Endothelial cell (in vitro differentiated cells): ENCODE results near the gene CTDP1. TPM values are rescaled to one million over a fixed set of nuclear protein-coding genes. Genes with fewer than 3 reads are reported as not detected.

Experiments
- DNase-seq: peaks from one replicate; pipeline ENCODE4 v3.0.0; 2021; ENCODE audit warnings: low spot score
- H3K27ac Mint-ChIP-seq: one replicate; pipeline ENCODE4 v1.8.0; 2021; ENCODE audit warnings: mixed read lengths, inconsistent platforms; ENCODE audit not compliant: unreplicated experiment
- H3K27me3 Mint-ChIP-seq: one replicate; pipeline ENCODE4 v1.8.0; 2021; ENCODE audit warnings: mild to moderate bottlenecking, moderate library complexity, mixed read lengths, inconsistent platforms; ENCODE audit not compliant: unreplicated experiment
- H3K36me3 Mint-ChIP-seq: one replicate; pipeline ENCODE4 v1.8.0; 2021; ENCODE audit warnings: mild to moderate bottlenecking, low read depth, mixed read lengths, inconsistent platforms; ENCODE audit not compliant: unreplicated experiment
- H3K4me1 Mint-ChIP-seq: one replicate; pipeline ENCODE4 v1.8.0; 2021; ENCODE audit warnings: mild to moderate bottlenecking, mixed read lengths, inconsistent platforms; ENCODE audit not compliant: unreplicated experiment
- H3K4me3 Mint-ChIP-seq: one replicate; pipeline ENCODE4 v1.8.0; 2021; ENCODE audit warnings: mild to moderate bottlenecking, mixed read lengths, inconsistent platforms; ENCODE audit not compliant: unreplicated experiment
- H3K9me3 Mint-ChIP-seq: one replicate; pipeline ENCODE4 v1.8.0; 2021; ENCODE audit warnings: mixed read lengths, inconsistent platforms; ENCODE audit not compliant: unreplicated experiment
- total RNA-seq: library from RNA; stranded (reverse); fragmentation: NEBNext Ultra II Directional; extraction: Animal tissue kit (Norgen Biotek cat#: 25700); gene quantifications from one replicate; pipeline ENCODE4 v1.2.1, GENCODE V29; 2021; ENCODE audit not compliant: unreplicated experiment
- TF ChIP-seq, protein P1 (sequence below): fragments of 200-600 bp; sonication (generic); IDR thresholded peaks from one replicate; pipeline ENCODE4 v1.5.0; 2021; ENCODE audit warnings: antibody characterized with exemption; ENCODE audit not compliant: unreplicated experiment

Gene CTDP1
- total RNA-seq, 1 donor from 2014 or later: 34.2 TPM

DNA sequence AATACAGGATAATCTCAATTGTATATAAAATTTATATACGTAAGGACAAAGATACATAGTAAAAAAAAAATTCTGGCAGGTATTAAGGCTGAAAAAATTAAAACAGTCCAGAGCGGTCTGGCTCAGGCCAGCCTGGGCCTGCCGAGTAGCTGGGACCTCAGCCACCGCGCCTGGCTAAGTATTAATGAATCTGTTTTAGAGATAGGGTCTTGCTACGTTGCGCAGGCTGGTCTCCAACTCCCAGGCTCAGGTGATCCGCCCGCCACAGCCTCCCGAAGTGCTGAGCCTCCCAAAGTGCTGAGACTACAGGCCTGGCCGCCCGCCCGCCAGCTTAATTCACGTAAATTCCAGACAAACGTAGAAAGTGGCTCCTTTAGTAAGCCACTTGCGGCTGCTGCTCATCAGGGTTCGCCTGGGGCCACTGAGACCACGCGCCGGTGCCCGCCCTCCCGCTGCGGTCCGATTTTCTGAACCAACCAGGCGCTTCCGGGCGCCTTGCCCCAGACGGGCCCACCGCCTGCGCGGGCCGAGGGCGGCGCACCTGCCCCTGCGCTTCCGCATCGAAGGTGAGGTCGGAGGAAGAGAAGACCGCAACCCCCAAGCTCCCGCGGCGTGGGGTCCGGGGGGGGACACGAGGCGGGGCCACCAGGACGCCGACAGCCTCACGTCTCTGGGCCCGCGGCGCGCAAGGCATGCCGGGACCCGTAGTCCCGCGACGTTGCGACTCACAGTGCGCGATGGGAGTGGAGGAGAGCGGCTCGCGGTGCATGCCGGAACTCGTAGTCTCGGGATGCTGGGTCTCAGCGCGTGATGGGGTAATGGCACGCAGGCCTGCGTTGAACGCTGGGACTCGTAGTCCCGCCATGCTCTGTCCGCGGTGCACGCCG lies 695 bp upstream of the CTDP1 start:
- Mint-ChIP-seq H3K4me1 (peaks cover 14% of the 10 kb centered on the region), H3K36me3 (no peaks in the 10 kb centered on the region), H3K27ac (peak overlapping the region; percentile 88), H3K27me3 (peaks cover 13% of the 10 kb centered on the region), H3K9me3 (no peaks in the 10 kb centered on the region), H3K4me3 (peak overlapping the region; percentile 93)
- peak; percentile 96 for DNase-seq
- TF ChIP-seq, protein P1, sequence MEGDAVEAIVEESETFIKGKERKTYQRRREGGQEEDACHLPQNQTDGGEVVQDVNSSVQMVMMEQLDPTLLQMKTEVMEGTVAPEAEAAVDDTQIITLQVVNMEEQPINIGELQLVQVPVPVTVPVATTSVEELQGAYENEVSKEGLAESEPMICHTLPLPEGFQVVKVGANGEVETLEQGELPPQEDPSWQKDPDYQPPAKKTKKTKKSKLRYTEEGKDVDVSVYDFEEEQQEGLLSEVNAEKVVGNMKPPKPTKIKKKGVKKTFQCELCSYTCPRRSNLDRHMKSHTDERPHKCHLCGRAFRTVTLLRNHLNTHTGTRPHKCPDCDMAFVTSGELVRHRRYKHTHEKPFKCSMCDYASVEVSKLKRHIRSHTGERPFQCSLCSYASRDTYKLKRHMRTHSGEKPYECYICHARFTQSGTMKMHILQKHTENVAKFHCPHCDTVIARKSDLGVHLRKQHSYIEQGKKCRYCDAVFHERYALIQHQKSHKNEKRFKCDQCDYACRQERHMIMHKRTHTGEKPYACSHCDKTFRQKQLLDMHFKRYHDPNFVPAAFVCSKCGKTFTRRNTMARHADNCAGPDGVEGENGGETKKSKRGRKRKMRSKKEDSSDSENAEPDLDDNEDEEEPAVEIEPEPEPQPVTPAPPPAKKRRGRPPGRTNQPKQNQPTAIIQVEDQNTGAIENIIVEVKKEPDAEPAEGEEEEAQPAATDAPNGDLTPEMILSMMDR: no peak

DNA sequence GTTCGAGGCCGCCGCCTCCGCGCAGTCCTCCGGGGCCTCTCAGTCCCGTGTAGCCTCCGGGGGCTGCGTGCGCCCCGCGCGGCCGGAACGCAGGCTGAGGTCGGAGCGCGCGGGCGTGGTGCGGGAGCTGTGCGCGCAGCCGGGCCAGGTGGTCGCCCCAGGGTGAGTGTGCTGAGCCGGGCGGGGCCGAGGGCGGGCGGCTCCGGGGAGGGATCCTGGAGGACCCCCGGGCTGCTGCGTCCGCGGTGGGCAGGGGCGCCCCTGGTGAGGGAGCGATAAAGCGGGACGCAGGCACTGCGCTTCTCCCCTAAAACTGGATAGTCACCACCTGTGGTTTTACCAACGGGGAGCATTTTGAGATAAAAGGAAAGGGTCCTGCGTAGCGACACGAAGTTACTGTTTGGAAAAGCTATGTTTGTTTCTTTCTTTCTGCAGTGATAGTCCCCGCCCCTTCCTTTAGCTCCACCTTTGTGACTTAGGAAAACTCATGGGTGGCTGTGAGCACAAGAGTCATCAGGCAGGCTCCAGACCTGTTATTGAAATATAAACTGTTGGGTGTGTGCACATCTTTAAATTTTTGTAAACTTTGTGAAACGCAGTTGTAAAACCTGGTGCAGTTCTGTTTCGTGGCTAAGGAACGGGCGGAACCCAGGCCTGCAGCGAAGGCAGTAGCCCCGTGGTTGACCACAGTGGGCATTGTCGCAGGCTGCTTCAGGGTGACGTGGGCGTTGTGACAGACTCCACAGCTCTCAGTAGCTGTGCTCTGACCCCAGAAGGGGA lies 687 bp downstream of the CTDP1 start:
- peaks cover 13% of the 10 kb centered on the region for H3K27me3 Mint-ChIP-seq
- peak overlapping the region; percentile 90 for H3K4me3 Mint-ChIP-seq
- H3K27ac Mint-ChIP-seq: peak overlapping the region; percentile 78
- DNase-seq: peak; percentile 39
- TF ChIP-seq, protein P1: no peak
- H3K9me3 Mint-ChIP-seq: no peaks in the 10 kb centered on the region
- no peaks in the 10 kb centered on the region for H3K36me3 Mint-ChIP-seq
- peaks cover 14% of the 10 kb centered on the region for H3K4me1 Mint-ChIP-seq

DNA sequence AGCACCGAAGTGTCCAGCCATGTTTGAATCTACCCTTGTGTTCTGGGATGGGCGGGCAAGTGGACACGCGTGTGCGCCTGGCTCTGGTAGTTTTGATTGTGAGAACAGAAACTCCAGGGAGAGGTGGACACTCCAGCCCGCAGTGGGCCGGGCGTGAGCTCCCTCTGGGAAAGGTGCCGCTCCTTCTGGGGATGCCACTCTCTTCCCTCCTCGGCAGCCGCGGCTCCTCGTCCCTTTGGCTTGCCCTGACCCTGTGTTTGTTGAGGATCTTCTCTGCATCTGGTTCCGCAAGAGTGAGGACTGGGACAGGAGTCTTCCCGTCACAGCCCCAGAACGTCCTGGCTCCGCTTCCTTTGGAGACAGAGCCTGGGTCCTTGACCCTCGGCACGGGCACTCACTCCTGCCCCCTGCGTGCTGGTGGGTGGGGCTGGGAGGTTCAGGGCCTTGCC lies 1.3 kb downstream of the CTDP1 start:
- Mint-ChIP-seq H3K36me3 (no peaks in the 10 kb centered on the region), H3K4me3 (peak overlapping the region; percentile 90), H3K9me3 (no peaks in the 10 kb centered on the region), H3K4me1 (peaks cover 14% of the 10 kb centered on the region), H3K27me3 (peaks cover 13% of the 10 kb centered on the region), H3K27ac (peak overlapping the region; percentile 78)
- DNase-seq: no peak
- TF ChIP-seq, protein P1: no peak

DNA sequence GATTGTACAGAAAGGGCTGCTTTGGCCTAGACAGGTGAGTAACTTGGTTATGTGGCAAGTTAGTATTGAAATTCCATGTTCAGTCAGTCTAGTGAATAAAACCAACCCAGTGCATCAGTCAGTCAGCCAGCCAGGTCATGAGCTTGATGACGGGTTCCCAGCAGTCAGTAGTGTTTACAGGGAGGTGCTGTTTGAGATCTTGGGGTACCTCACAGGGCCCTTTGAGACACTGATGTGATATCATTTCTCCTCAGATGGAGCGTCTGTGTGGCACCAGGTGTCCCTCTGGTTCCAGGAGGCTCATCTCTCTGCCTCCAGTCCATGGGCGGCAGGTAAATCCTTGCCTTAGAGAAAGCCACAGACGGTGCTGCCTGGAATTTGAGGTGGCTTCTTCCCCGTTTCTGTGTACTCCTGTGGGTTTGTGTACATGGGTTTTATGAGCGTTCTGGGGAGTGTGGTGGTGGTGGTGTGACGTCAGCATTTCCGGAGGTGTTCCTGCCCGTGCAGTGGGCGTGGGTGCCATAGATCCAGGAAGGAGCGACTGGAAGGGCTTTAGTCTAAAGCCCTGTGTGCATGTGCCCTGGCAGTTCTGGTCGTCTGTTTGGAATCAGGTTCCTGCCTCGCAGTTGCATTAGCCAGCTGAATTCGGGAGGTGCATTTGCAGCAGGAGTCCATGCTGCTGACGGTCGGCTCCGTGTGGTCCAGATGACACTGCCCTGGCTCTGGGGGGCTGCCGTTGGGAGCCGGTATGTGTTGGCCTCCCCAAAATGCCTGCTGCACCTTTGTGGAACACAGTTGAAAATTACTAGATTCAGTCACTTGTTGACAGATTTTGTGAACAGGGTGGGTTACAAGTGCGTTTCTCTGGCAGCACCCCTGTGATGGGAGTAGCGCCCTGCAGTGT lies 2.1 kb downstream of the CTDP1 start:
- Mint-ChIP-seq H3K4me1 (peaks cover 14% of the 10 kb centered on the region), H3K9me3 (no peaks in the 10 kb centered on the region), H3K27ac (no peak overlapping the region), H3K27me3 (peaks cover 13% of the 10 kb centered on the region), H3K36me3 (no peaks in the 10 kb centered on the region), H3K4me3 (peak overlapping the region; percentile 17)
- no peak for DNase-seq
- TF ChIP-seq, protein P1: no peak
